ENCODE data around the gene GSTO2. TPM values are rescaled to one million over a fixed set of nuclear protein-coding genes. Genes with fewer than 3 reads are reported as not detected.

GSTO2 gene
- total RNA-seq, 1 donor from 2014 or later, result 8.5 TPM

GRCh38 chr10:104326991-104327610 is 58.1 kb downstream of the GSTO2 start:
- no peak for DNase-seq (ENCODE audit: low read depth)

GRCh38 chr10:104327745-104328645 is 59.0 kb downstream of the GSTO2 start:
- peak; percentile 56 for DNase-seq (ENCODE audit: low read depth)

- DNase-seq (ENCODE audit: low read depth), result no peak
Observed at GRCh38 chr10:104328646-104328895, 59.6 kb downstream of the GSTO2 start.

- peak; percentile 91 for DNase-seq (ENCODE audit: low read depth)
Observed at GRCh38 chr10:104328896-104329710, 60.1 kb downstream of the GSTO2 start.

GRCh38 chr10:104329735-104330134 is 60.8 kb downstream of the GSTO2 start:
- DNase-seq (ENCODE audit: low read depth), result peak; percentile 43

- peak; percentile 94 for DNase-seq (ENCODE audit: low read depth)
Observed at GRCh38 chr10:104330168-104331110, 61.5 kb downstream of the GSTO2 start.

GRCh38 chr10:104331208-104331838 is 62.3 kb downstream of the GSTO2 start:
- peak; percentile 80 for DNase-seq (ENCODE audit: low read depth)

GRCh38 chr10:104332243-104333031 is 63.5 kb downstream of the GSTO2 start:
- no peak for DNase-seq (ENCODE audit: low read depth)

GRCh38 chr10:104333032-104333727 is 64.2 kb downstream of the GSTO2 start:
- DNase-seq (ENCODE audit: low read depth), result no peak

- no peak for DNase-seq (ENCODE audit: low read depth)
Observed at GRCh38 chr10:104333728-104334373, 64.9 kb downstream of the GSTO2 start.

- DNase-seq (ENCODE audit: low read depth), result no peak
Observed at GRCh38 chr10:104334561-104334960, 65.6 kb downstream of the GSTO2 start.

GRCh38 chr10:104334965-104335650 is 66.1 kb downstream of the GSTO2 start:
- peak; percentile 34 for DNase-seq (ENCODE audit: low read depth)

- peak; percentile 71 for DNase-seq (ENCODE audit: low read depth)
Observed at GRCh38 chr10:104336821-104337467, 68.0 kb downstream of the GSTO2 start.

- no peak for DNase-seq (ENCODE audit: low read depth)
Observed at GRCh38 chr10:104337521-104337984, 68.6 kb downstream of the GSTO2 start.

- peak; percentile 77 for DNase-seq (ENCODE audit: low read depth)
Observed at GRCh38 chr10:104337985-104338735, 69.2 kb downstream of the GSTO2 start, which contains the start of gene ITPRIP. Gene ITPRIP, minus strand, starts transcription at chr10:104338465. Its CDS starts 22,414 bp downstream, at chr10:104316051.

- peak; percentile 77 for DNase-seq (ENCODE audit: low read depth)
Observed at GRCh38 chr10:104339469-104340110, 70.6 kb downstream of the GSTO2 start.
